Hematopoietic multipotent progenitor cell treated with erythropoietin and hydrocortisone succinate and interleukin-3 and kit ligand, for 4 days (in vitro differentiated cells): Measurements from ENCODE around the gene ZP4.

Experiments used
- DNase-seq: peaks from one replicate; pipeline ENCODE4 v3.0.0-alpha.2; 2015

ZP4 gene, protein sequence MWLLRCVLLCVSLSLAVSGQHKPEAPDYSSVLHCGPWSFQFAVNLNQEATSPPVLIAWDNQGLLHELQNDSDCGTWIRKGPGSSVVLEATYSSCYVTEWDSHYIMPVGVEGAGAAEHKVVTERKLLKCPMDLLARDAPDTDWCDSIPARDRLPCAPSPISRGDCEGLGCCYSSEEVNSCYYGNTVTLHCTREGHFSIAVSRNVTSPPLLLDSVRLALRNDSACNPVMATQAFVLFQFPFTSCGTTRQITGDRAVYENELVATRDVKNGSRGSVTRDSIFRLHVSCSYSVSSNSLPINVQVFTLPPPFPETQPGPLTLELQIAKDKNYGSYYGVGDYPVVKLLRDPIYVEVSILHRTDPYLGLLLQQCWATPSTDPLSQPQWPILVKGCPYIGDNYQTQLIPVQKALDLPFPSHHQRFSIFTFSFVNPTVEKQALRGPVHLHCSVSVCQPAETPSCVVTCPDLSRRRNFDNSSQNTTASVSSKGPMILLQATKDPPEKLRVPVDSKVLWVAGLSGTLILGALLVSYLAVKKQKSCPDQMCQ

GRCh38 chr1:237890822-237891221, at the start of gene ZP4:
ZP4 (minus strand) TSS chr1:237890922; CDS start chr1:237890635, 287 bp downstream.
- no peak for DNase-seq

DNA sequence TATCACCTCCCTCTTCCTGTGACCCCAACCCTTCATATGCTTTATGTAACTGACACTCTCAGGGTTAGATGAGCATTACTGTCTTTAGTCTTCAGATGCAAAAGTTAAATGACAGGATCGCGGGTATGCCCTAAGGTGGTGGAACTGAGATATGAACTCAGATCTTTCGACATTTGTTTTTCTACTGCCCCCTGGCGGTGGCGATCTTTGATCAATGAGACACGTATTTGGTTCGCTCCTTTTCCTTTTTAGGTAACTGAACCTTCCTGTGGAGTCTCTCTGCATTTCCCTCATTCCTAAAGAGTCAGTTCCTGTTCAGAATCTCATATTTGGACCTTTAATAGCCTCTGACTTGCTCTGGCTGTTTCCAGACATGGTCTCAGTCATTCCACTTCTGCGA, 47.8 kb upstream of the ZP4 start:
- DNase-seq: no peak

DNA sequence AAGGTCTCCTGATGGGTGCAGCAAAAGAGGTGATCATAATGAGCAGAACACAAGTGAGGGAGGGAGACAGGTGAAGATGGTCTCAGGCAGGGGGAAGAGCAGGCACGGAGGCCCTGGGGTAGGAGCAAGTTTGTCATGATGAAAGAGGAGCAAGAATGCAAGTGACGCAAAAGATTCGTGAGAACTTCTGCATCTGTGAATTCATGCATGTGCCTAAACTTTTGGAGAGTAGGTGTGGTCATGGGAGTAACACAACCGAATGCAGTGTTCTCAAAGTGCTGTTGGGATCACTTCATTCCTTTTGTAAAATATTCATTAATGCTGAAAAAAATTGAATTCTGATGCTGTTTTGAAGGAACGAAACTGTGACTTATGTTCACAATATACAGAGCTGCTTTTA, 47.3 kb upstream of the ZP4 start:
- no peak for DNase-seq

DNA sequence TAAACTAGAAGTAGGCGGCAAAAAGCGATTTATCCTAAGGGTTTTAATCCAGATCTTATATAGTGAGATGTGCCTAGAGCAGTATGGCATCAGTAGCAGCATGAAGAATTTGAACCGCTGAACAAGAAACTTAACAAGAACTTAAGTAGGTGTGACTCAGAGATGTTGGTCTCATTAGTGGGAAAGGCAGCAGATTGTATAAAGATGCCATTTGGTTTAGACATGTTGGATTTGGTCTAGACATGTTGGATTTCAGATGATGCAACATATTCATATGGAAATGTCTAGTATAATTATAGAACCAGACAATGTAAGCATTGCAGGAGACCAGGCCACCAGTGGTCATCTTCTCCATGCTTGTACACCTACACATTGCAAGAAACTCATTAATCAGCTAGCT, 42.1 kb upstream of the ZP4 start:
- DNase-seq: no peak

DNA sequence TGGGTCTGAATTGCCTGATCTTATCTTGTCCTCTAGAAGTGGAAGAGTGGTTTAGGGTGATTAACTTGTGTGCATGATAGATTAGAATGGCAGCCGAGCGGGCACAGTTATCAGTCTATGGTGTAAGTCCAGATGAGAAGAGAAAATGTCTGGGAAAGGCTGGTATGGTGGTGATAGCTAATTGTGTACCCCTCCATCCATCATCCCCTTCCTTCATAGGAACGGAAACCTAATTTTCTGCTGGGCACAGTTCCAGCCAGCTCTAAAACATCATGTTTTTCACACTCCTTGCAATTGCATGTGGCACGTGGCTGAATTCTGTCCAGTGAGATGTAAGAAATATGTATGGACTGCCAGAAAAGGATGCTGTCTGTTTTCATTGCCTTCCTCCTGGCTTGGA, 40.9 kb upstream of the ZP4 start:
- peak; percentile 90 for DNase-seq

GRCh38 chr1:237927198-237927597, 36.5 kb upstream of the ZP4 start:
- DNase-seq: no peak

GRCh38 chr1:237921306-237921705, 30.6 kb upstream of the ZP4 start:
- DNase-seq: no peak

DNA sequence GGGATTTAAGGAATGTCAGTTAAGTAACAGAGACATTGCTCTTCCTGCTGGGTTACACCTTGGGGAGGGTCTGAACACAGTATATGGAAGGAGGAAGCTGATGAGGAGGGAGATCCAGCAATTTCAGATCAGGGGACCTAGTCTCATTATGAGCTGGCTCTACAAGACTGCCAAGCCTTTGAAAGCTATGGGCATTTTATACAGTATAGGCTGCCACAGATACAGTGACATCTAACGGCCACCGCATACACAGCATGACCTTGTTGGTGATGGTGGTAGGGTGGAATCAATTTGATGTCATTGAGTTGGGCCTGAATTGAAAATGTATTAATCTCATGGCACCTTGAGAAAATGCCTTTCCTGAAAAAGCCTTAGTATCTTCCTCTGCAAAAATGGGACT, 22.6 kb upstream of the ZP4 start:
- DNase-seq: no peak

GRCh38 chr1:237911911-237912310, 21.2 kb upstream of the ZP4 start:
- no peak for DNase-seq

- DNase-seq: no peak
Measured at GRCh38 chr1:237910834-237911233, 20.1 kb upstream of the ZP4 start.

DNA sequence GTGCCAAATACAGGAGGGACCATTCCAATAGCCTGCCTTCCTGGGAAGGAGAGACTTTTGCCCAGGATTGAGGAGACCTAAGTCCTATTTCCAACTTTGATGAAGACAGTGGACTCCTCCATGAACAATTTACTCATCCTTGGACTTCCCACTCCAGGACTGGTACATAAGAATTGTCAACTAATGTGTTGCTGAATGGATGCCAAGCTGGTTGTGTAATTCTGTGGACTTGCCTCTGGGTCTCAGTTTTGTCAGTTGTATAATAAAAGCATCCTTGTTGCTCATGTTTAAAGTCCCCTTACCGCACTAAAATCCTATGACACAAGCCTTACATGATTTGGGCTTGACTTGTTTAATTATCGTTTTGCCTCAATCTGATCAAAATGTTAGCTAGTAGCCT, 13.2 kb upstream of the ZP4 start:
- no peak for DNase-seq

- no peak for DNase-seq
Measured at GRCh38 chr1:237902960-237903743, 12.4 kb upstream of the ZP4 start.

GRCh38 chr1:237901299-237901934, 10.7 kb upstream of the ZP4 start:
- DNase-seq: peak; percentile 66

DNA sequence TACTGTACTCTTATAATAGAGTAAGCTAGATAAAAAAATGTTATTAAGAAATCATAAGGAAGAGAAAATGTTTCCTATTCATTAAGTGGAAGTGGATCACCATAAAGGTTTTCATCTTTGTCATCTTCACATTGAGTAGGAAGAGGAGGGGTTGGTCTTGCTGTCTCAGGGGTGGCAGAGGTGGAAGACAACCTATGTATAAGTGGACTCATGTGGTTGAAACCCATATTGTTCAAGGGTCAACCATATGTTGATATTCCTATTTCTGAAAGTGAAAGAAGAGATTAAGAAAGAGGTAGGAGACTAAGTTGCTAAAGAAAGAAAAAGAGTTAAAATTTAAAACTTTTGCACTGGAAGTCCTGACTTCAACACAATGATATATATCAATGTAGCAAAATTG, 4.9 kb upstream of the ZP4 start:
- DNase-seq: no peak

- DNase-seq: no peak
Measured at GRCh38 chr1:237894131-237894530, 3.4 kb upstream of the ZP4 start.

GRCh38 chr1:237891979-237892378, 1.3 kb upstream of the ZP4 start:
- no peak for DNase-seq

DNA sequence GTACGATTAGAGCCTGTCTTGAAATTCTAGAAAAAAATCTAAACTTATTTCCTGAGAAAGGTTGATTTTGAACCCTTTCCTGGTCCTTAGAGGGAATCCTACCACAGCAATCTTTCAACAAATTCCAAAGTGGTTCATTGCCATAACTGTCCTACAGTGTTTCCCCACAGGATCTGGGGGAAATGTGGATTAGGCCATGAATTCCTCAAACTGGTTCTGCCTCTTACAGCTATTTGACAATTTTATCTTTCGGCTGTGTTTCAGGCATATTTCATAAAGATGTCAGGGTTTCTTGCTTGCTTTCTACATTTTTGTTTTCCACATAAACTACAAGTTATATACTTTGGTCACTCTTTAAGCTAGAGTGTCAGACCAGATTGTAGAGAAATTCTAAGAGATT, 544 bp upstream of the ZP4 start:
- no peak for DNase-seq

DNA sequence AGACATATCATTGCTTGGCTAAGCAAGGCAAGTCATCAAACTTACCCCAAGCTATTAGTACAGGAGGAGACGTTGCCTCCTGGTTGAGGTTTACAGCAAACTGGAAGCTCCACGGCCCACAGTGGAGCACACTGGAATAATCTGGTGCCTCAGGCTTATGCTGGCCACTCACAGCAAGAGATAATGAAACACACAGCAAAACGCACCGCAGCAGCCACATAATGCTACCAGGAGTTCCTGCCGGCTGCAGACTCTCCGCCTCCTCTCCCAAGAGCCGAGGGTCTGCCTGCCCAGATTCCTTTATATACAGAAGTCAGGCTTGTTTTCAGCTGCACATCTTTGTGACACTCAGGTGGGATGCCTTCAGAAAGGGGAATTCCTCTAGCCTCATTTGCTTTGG, 306 bp downstream of the ZP4 start:
- DNase-seq: no peak

GRCh38 chr1:237888143-237888542, 2.6 kb downstream of the ZP4 start:
- DNase-seq: no peak

- no peak for DNase-seq
Measured at GRCh38 chr1:237887542-237887941, 3.2 kb downstream of the ZP4 start.

GRCh38 chr1:237884237-237884636, 6.5 kb downstream of the ZP4 start:
- DNase-seq: no peak

DNA sequence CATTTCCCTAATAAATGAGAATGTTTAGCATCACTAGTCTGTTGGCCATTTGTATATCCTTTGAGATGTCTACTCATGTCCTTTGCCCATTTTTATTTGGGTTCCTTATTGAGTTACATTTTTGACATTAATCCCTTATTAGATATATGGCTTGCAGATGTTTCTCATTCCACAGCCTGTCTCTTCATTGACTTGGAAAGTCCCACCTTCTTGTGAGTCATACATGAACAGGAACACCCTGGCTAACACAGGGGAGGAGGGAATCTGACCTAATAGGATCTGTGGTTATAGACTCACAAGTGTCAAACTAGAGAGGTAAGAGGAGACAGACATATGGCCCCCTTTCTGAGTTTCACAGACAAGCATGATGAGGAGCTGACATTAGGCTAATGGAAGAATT, 11.5 kb downstream of the ZP4 start:
- DNase-seq: no peak

GRCh38 chr1:237878406-237878805, 12.3 kb downstream of the ZP4 start:
- no peak for DNase-seq

DNA sequence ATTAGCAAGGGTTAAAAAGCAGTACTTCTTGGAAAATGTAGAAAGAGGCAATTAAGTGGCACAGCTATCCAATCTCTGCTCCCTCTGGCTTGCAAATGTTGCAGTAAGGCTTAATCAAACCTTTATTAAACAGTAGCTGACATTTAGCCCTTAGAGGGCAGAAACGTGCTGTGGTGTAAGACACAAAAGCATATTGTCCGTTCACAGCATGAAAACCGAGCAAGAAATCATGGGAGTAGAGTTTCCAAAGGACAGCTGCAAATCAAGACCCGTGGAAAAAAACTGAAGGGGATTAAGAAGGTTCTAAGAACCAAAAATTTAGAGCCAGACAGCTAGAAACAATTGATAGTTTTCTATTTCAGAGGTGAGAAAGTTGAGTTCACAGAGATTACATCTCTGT, 13.1 kb downstream of the ZP4 start:
- no peak for DNase-seq
